H1 (cell line): ENCODE data around the gene TSPAN15. TPM values are rescaled to one million over a fixed set of nuclear protein-coding genes. Genes with fewer than 3 reads are reported as not detected.
"Not testable (repeated sequence)": the region's sequence is repeated elsewhere in the genome, so short reads cannot be mapped to it uniquely, and the experiment has no call there.

Experiments used
- CTCF ChIA-PET: fragments of 300-600 bp; sonication (Branson Sonifier 250); formaldehyde crosslinking; loops from one replicate; lab custom pipeline; 2021; ENCODE audit not compliant: partially characterized antibody; lab: Charles Lee
- POLR2A ChIA-PET: fragments of 300-600 bp; sonication (Branson Sonifier 250); formaldehyde crosslinking; loops from one replicate; lab custom pipeline; 2021; ENCODE audit warnings: inconsistent platforms; ENCODE audit not compliant: partially characterized antibody; lab: Charles Lee
- DNase-seq, 2 experiments: peaks; one replicate each; pipeline versions ENCODE4 v3.0.0 to v3.0.0-alpha.2; 2010 to 2022; ENCODE audit warnings: low spot score in 2 of 2, low read depth in 1 of 2, mixed read lengths in 1 of 2
- FAIRE-seq: peaks from 2 replicates; lab custom pipeline; 2011; peaks lifted over from hg19 to GRCh38; lab: Jason Lieb, UNC
- H2AFZ ChIP-seq: 2 replicates; pipeline ENCODE4 v1.8.1; 2012; ENCODE audit warnings: low read length, inconsistent platforms
- H2AK5ac ChIP-seq: 2 replicates; pipeline ENCODE4 v1.6.1; 2013; ENCODE audit warnings: low read depth, low read length
- H2BK120ac ChIP-seq: replicated peaks from 2 replicates; pipeline ENCODE3; 2013; ENCODE audit warnings: low read depth, low read length, inconsistent platforms
- H2BK12ac ChIP-seq: 2 replicates; pipeline ENCODE4 v1.6.1; 2013; ENCODE audit warnings: low read depth, low read length
- H2BK15ac ChIP-seq: 2 replicates; pipeline ENCODE4 v1.6.1; 2013; ENCODE audit warnings: low read length
- H2BK20ac ChIP-seq: 2 replicates; pipeline ENCODE4 v1.6.1; 2013; ENCODE audit warnings: low read length
- H2BK5ac ChIP-seq: 2 replicates; pipeline ENCODE4 v1.6.1; 2013; ENCODE audit warnings: low read depth, low read length
- H3K14ac ChIP-seq: 2 replicates; pipeline ENCODE4 v1.6.1; 2013; ENCODE audit warnings: inconsistent platforms; ENCODE audit not compliant: insufficient read length
- H3K18ac ChIP-seq: 2 replicates; pipeline ENCODE4 v1.6.1; 2013; ENCODE audit warnings: low read length; ENCODE audit errors: extremely low read depth
- H3K23ac ChIP-seq: 2 replicates; pipeline ENCODE4 v1.6.1; 2013; ENCODE audit warnings: inconsistent platforms; ENCODE audit not compliant: insufficient read length
- H3K23me2 ChIP-seq: 2 replicates; pipeline ENCODE4 v1.6.1; 2013; ENCODE audit warnings: low read depth, low read length
- H3K27ac ChIP-seq: 2 replicates; pipeline ENCODE4 v1.6.1; 2011; ENCODE audit warnings: low read depth, low read length, inconsistent platforms
- H3K27me3 ChIP-seq, 4 experiments: replicated peaks in 1 of 4; 1 replicate in 1 of 4; 2 replicates in 3 of 4; pipeline versions ENCODE4 v1.6.1 to v1.8.1; 2011 to 2013; ENCODE audit warnings: low read length in 3 of 4, mild to moderate bottlenecking in 3 of 4, inconsistent platforms in 2 of 4, mixed read lengths in 2 of 4, moderate library complexity in 1 of 4; ENCODE audit not compliant: control insufficient read depth in 3 of 4, insufficient read depth in 3 of 4; ENCODE audit errors: extremely low read depth in 1 of 4
- H3K36me3 ChIP-seq, 4 experiments: 2 replicates each; pipeline versions ENCODE4 v1.6.1 to v1.8.1; 2011 to 2013; ENCODE audit warnings: mild to moderate bottlenecking in 4 of 4, low read length in 3 of 4, moderate library complexity in 2 of 4, control low read depth in 1 of 4, inconsistent platforms in 1 of 4; ENCODE audit not compliant: insufficient read depth in 4 of 4, control insufficient read depth in 2 of 4
- H3K4ac ChIP-seq: replicated peaks from 2 replicates; pipeline ENCODE3; 2013; ENCODE audit warnings: low read length, low read depth, mixed read lengths, inconsistent platforms; ENCODE audit not compliant: insufficient read length
- H3K4me1 ChIP-seq, 4 experiments: replicated peaks in 1 of 4; 1 replicate in 1 of 4; 2 replicates in 3 of 4; pipeline versions ENCODE4 v1.6.1 to v1.8.1; 2011 to 2013; ENCODE audit warnings: low read length in 3 of 4, inconsistent platforms in 2 of 4, mixed read lengths in 1 of 4; ENCODE audit not compliant: insufficient read depth in 4 of 4, control insufficient read depth in 3 of 4
- H3K4me2 ChIP-seq, 2 experiments: 2 replicates each; pipeline versions ENCODE4 v1.6.1 to v1.8.1; 2011 to 2013; ENCODE audit warnings: low read depth in 2 of 2, low read length in 2 of 2, control low read depth in 1 of 2, inconsistent platforms in 1 of 2, mild to moderate bottlenecking in 1 of 2; ENCODE audit not compliant: insufficient read depth in 1 of 2
- H3K4me3 ChIP-seq, 4 experiments: fragments of 200-600, 300-600 bp in 1 of 4; sonication (generic), shearing (Covaris generic), sonication (Bioruptor Twin) in 1 of 4; 2 replicates each; pipeline versions ENCODE4 v1.5.1 to v1.8.1; 2011 to 2016; ENCODE audit warnings: low read length in 4 of 4, low read depth in 3 of 4, control low read depth in 2 of 4, inconsistent platforms in 2 of 4, mild to moderate bottlenecking in 2 of 4, mixed read lengths in 1 of 4, moderate library complexity in 1 of 4; ENCODE audit not compliant: insufficient read depth in 2 of 4; ENCODE audit errors: extremely low read depth in 1 of 4
- H3K56ac ChIP-seq: replicated peaks from 2 replicates; pipeline ENCODE3; 2013; ENCODE audit warnings: low read depth, mild to moderate bottlenecking, mixed read lengths, low read length, inconsistent platforms; ENCODE audit not compliant: insufficient read length
- H3K79me1 ChIP-seq: 2 replicates; pipeline ENCODE4 v1.6.1; 2013; ENCODE audit warnings: low read depth, low read length, control low read depth
- H3K79me2 ChIP-seq, 2 experiments: 2 replicates each; pipeline versions ENCODE4 v1.6.1 to v1.8.1; 2012 to 2013; ENCODE audit warnings: low read length in 2 of 2, mild to moderate bottlenecking in 2 of 2, inconsistent platforms in 1 of 2; ENCODE audit not compliant: insufficient read depth in 2 of 2, control insufficient read depth in 1 of 2
- H3K9ac ChIP-seq, 4 experiments: replicated peaks in 1 of 4; 1 replicate in 1 of 4; 2 replicates in 3 of 4; pipeline versions ENCODE4 v1.6.1 to v1.8.1; 2011 to 2013; ENCODE audit warnings: low read depth in 3 of 4, low read length in 3 of 4, control low read depth in 2 of 4, mild to moderate bottlenecking in 2 of 4, moderate library complexity in 2 of 4, inconsistent platforms in 1 of 4; ENCODE audit errors: extremely low read depth in 1 of 4
- H3K9me3 ChIP-seq, 2 experiments: 2 replicates each; pipeline versions ENCODE4 v1.6.1 to v1.8.1; 2012 to 2013; ENCODE audit warnings: mild to moderate bottlenecking in 2 of 2, moderate library complexity in 2 of 2, control low read depth in 1 of 2, inconsistent platforms in 1 of 2, low read depth in 1 of 2, low read length in 1 of 2, mixed read lengths in 1 of 2; ENCODE audit not compliant: insufficient read depth in 2 of 2
- H4K20me1 ChIP-seq, 2 experiments: replicated peaks in 1 of 2; 2 replicates each; pipeline versions ENCODE3 to v1.8.1; 2011 to 2013; ENCODE audit warnings: inconsistent platforms in 2 of 2, low read length in 2 of 2, mild to moderate bottlenecking in 1 of 2; ENCODE audit not compliant: insufficient read depth in 2 of 2, control insufficient read depth in 1 of 2
- H4K5ac ChIP-seq: 2 replicates; pipeline ENCODE4 v1.6.1; 2013; ENCODE audit warnings: low read length, low read depth, mixed read lengths, inconsistent platforms; ENCODE audit not compliant: insufficient read length
- H4K8ac ChIP-seq: 2 replicates; pipeline ENCODE4 v1.8.0; 2013; ENCODE audit warnings: mild to moderate bottlenecking, moderate library complexity, low read length, inconsistent platforms; ENCODE audit not compliant: insufficient read depth; ENCODE audit errors: extremely low read depth
- H4K91ac ChIP-seq: replicated peaks from 2 replicates; pipeline ENCODE3; 2013; ENCODE audit warnings: low read length, mixed read lengths, inconsistent platforms; ENCODE audit not compliant: insufficient read length
- WGBS, 2 experiments: shearing (Covaris generic) in 1 of 2; methylation state at CpG; one replicate each; pipeline versions ENCODE4 v1.1.6 to v1.1.7; 2013 to 2015; ENCODE audit warnings: low lambda C conversion rate in 2 of 2, mixed read lengths in 2 of 2, inconsistent platforms in 1 of 2, low coverage in 1 of 2, missing lambda C conversion rate in 1 of 2; ENCODE audit not compliant: insufficient replicate concordance in 2 of 2, insufficient coverage in 1 of 2, insufficient read length in 1 of 2; ENCODE audit errors: extremely low coverage in 1 of 2, missing lambda C conversion rate in 1 of 2; 5-methylcytosine and 5-hydroxymethylcytosine counted together
- polyA plus RNA-seq, 7 experiments: library from polyadenylated mRNA; depleted of rRNA in 3 of 7; stranded (reverse) in 5 of 7; unstranded in 2 of 7; fragments of >200 nt in 5 of 7; fragments of 200-250 nt in 2 of 7; gene quantifications; 1 replicate in 5 of 7; 2 replicates in 1 of 7; 4 replicates in 1 of 7; pipeline versions ENCODE4 v1.2.1 to v1.2.3, GENCODE V29; 2011 to 2013; ENCODE audit warnings: missing spikeins in 2 of 7, mixed read lengths in 2 of 7
- total RNA-seq: library from RNA; stranded (reverse); fragmentation: NEBNext Ultra II Directional; extraction: Animal tissue kit (Norgen Biotek cat#: 25700); gene quantifications from 2 replicates; pipeline ENCODE4 v1.2.1, GENCODE V29; 2021

Gene TSPAN15
- total and polyA plus RNA-seq, 2 of the 8 experiments (the other 6 are each of a cell fraction or from before 2014, with no cell fraction given), result 9.7 to 20.0 TPM

DNA sequence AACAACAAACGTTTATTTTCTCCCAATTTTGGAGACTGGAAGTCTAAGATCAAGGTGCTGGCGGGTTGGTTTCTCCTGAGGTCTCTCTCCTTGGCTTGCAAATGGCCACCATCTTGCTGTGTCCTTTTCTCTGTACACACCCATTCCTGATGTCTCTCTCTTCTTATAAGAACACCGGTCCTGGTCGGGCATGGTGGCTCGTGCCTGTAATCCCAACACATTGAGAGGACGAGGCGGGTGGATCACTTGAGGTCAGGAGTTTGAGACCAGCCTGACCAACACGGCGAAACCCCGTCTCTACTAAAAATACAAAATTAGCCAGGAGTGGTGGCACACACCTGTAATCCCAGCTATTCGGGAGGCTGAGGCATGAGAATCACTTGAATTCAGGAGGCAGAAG is 85.3 kb downstream of the TSPAN15 start:
- H3K4me1 ChIP-seq, H2BK5ac ChIP-seq, H2BK15ac ChIP-seq, H2BK12ac ChIP-seq, H3K23me2 ChIP-seq, POLR2A ChIA-PET, H3K27ac ChIP-seq, H4K91ac ChIP-seq, H2BK120ac ChIP-seq, H4K5ac ChIP-seq, H4K8ac ChIP-seq, FAIRE-seq, H3K4ac ChIP-seq, H2AFZ ChIP-seq, H3K27me3 ChIP-seq, H3K4me3 ChIP-seq, H3K79me1 ChIP-seq, H3K18ac ChIP-seq, H3K79me2 ChIP-seq, H2AK5ac ChIP-seq, H3K14ac ChIP-seq, H3K56ac ChIP-seq, H2BK20ac ChIP-seq, H4K20me1 ChIP-seq, DNase-seq, H3K4me2 ChIP-seq, H3K36me3 ChIP-seq, H3K9ac ChIP-seq, H3K23ac ChIP-seq: not testable (repeated sequence)
- CTCF ChIA-PET, result interaction anchor here (3.5 kb wide), 1 partner anchor 21 kb away, joined by 12 read pairs; no protein-coding TSS in a partner anchor
- H3K9me3 ChIP-seq, result peaks cover 13 to 14% of the 10 kb centered on the region in 2 experiments
- WGBS, 2 experiments, result 94% methylated on average over 11 of the region's 11 CpGs; no CpG with 5 or more reads in 1 of the 2 experiments
